Prostate gland (tissue), 2 donors: ENCODE data around the gene B9D2. TPM values are rescaled to one million over a fixed set of nuclear protein-coding genes. Genes with fewer than 3 reads are reported as not detected.

ENCODE experiments used
- DNase-seq: peaks from one replicate; pipeline ENCODE4 v3.0.0-alpha.2; 2019; ENCODE audit warnings: low spot score
- H3K27ac ChIP-seq, 2 donors: fragments of 200-600 bp; sonication (generic); 2 replicates each; pipeline ENCODE4 v1.5.1; 2017 to 2019
- H3K27me3 ChIP-seq: fragments of 200-600 bp; sonication (generic); replicated peaks from 2 replicates; pipeline ENCODE4 v1.5.1; 2019; ENCODE audit not compliant: insufficient read depth
- H3K36me3 ChIP-seq, 2 donors: fragments of 200-600 bp; sonication (generic); 1 replicate in 1 of 2; 2 replicates in 1 of 2; pipeline versions ENCODE4 v1.5.1 to v1.8.1; 2017 to 2019
- H3K4me1 ChIP-seq: fragments of 200-600 bp; sonication (generic); replicated peaks from 2 replicates; pipeline ENCODE4 v1.5.1; 2019
- H3K4me3 ChIP-seq, 2 donors: fragments of 200-600 bp; sonication (generic); 2 replicates each; pipeline ENCODE4 v1.5.1; 2017 to 2019
- H3K9me3 ChIP-seq: fragments of 200-600 bp; sonication (generic); 2 replicates; pipeline ENCODE4 v1.5.1; 2017
- POLR2A ChIP-seq: fragments of 450-650 bp; IDR thresholded peaks from one replicate; pipeline ENCODE4 v1.6.1; 2016; ENCODE audit warnings: antibody characterized with exemption, mild to moderate bottlenecking
- POLR2AphosphoS5 ChIP-seq: sonication (generic); formaldehyde crosslinking; IDR thresholded peaks from one replicate; pipeline ENCODE4 v1.6.1; 2017; ENCODE audit warnings: antibody characterized with exemption
- WGBS: methylation state at CpG from one replicate; pipeline ENCODE4 v1.1.5; 2018; 5-methylcytosine and 5-hydroxymethylcytosine counted together
- intact Hi-C: fragments of 100-400 bp; cut with DNase I; formaldehyde crosslinking; loops from one replicate; pipeline ENCODE4 v1.14.2; 2022
- total RNA-seq, 2 donors: library from RNA; depleted of rRNA; stranded (reverse); fragments of >200 nt; gene quantifications; one replicate each; pipeline ENCODE4 v1.1.0, GENCODE V29; 2016
- TF ChIP-seq, protein P1 (sequence below), 4 experiments: fragments of 200-600 bp in 2 of 4; fragments of 450-650 bp in 2 of 4; sonication (generic) in 2 of 4; IDR thresholded peaks; 1 replicate in 3 of 4; 2 replicates in 1 of 4; pipeline ENCODE4 v1.5.1; 2016 to 2019; ENCODE audit warnings: antibody characterized with exemption in 4 of 4, mild to moderate bottlenecking in 2 of 4, moderate library complexity in 2 of 4

The B9D2 gene
- total RNA-seq, 2 donors from 2014 or later = 10.7 to 17.1 TPM

DNA sequence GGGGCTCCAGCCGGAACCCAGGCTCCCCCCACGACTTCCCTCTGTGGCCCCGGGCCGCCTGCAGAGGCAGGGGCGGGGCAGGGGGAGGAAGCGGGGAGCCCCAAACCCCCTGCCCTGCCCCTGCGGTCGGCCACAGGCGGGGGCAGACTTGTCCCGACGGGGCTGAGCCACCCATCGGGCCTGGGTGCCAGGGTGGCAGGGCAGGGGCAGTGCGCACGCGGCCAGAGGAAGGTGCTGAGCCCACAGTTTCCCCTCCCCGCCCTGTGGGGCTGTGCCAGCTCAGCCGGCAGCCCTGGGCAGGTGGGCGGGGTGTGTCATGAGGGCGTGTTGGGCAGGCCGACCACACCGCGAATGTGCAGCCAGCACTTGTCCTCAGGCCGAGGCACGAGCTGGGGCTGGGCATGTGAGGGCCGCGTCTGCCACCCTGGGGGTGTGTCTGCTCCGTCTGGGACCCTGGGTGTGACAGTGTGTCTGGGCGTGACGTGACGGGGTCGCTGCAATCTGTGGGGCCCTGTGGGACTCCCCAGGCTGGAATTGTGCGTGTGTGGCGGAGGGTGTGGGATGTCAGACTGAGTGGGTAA, 36.3 kb downstream of the B9D2 start:
- Histone ChIP-seq H3K36me3 (no peaks in the 10 kb centered on the region), H3K27me3 (no peaks in the 10 kb centered on the region), H3K9me3 (no peaks in the 10 kb centered on the region), H3K4me3 (peak overlapping the region; percentile 10 to 24), H3K4me1 (peaks cover 13% of the 10 kb centered on the region), H3K27ac (peak overlapping the region; percentile 48 to 72)
- DNase-seq = peak; percentile 68
- intact Hi-C loops = no loop called here
- peak; percentile 23 for TF ChIP-seq POLR2A
- TF ChIP-seq, protein P1, sequence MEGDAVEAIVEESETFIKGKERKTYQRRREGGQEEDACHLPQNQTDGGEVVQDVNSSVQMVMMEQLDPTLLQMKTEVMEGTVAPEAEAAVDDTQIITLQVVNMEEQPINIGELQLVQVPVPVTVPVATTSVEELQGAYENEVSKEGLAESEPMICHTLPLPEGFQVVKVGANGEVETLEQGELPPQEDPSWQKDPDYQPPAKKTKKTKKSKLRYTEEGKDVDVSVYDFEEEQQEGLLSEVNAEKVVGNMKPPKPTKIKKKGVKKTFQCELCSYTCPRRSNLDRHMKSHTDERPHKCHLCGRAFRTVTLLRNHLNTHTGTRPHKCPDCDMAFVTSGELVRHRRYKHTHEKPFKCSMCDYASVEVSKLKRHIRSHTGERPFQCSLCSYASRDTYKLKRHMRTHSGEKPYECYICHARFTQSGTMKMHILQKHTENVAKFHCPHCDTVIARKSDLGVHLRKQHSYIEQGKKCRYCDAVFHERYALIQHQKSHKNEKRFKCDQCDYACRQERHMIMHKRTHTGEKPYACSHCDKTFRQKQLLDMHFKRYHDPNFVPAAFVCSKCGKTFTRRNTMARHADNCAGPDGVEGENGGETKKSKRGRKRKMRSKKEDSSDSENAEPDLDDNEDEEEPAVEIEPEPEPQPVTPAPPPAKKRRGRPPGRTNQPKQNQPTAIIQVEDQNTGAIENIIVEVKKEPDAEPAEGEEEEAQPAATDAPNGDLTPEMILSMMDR (IDR thresholded peaks at IDR 0.05) = no peak
- peak; percentile 32 for TF ChIP-seq POLR2AphosphoS5
- WGBS = 23% methylated on average over 31 of the region's 33 CpGs

DNA sequence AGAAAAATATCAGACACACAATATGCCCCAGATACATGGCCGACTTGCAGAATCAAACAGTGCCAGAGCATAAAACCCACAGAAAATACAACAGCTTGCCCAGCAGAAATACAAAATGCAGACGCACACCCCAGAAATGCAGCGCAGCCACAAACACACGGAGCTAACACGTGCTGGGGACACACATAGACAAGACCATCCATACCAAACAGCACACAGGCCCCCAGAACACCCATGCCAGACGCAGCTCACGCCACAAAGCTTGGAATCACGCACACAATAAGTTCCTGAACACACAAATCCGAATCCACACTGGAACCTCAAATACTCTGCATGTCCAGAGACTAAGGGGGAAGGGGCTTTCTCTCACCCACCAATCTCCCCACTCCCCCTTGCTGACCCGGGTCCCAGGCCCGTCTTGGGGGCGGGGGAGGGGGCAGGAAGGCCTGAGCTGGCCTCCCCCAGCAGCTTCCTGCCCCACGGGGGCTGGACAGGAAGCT, 36.8 kb downstream of the B9D2 start:
- peak overlapping the region; percentile 48 to 72 for H3K27ac ChIP-seq
- H3K36me3 ChIP-seq = no peaks in the 10 kb centered on the region
- intact Hi-C loops = no loop called here
- H3K27me3 ChIP-seq = no peaks in the 10 kb centered on the region
- DNase-seq = no peak
- TF ChIP-seq, protein P1 (IDR thresholded peaks at IDR 0.05) = no peak
- no peak for TF ChIP-seq POLR2AphosphoS5
- TF ChIP-seq POLR2A = no peak
- peak overlapping the region; percentile 10 to 24 for H3K4me3 ChIP-seq
- H3K4me1 ChIP-seq = peaks cover 13% of the 10 kb centered on the region
- no peaks in the 10 kb centered on the region for H3K9me3 ChIP-seq
- 49% methylated on average over 13 of the region's 13 CpGs for WGBS

DNA sequence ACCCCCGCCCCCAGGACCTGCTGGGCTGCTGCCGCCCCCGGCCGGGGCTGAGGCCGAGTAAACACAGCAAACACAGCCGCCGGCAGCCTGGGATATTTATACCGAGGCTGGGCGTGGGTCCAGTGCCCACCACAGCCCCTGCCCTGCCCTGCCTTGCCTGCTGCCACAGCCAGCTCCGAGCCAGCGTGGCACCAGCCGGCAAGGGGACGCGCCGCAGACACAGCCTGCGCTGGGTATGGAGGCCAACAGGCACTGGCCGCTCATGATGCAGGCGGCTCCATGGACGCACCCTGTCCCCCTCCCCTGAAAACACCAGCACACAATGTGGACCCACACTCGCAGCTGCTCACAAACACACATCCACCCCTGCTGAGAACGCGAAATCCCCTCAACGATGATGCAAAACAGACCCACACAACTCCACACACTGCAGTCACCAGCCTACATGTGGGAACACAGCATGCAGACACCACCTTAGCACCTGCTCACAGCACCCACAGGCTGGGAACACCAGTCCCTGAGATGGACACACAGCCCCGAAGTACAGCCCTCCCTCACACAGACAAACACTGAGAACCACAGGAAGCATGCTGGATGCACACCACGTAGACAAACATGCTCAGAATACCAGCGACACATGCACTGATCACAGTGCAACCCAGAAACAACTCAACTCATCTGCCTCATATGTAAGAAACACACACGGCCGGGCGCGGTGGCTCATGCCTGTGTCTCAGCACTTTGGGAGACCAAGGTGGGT, 37.8 kb downstream of the B9D2 start:
- TF ChIP-seq POLR2AphosphoS5 (no peak), POLR2A (no peak)
- TF ChIP-seq, protein P1 (IDR thresholded peaks at IDR 0.05) = no peak
- no peaks in the 10 kb centered on the region for H3K36me3 ChIP-seq
- no peaks in the 10 kb centered on the region for H3K9me3 ChIP-seq
- no peak for DNase-seq
- H3K27ac ChIP-seq = peak overlapping the region; percentile 46 to 73
- no peaks in the 10 kb centered on the region for H3K27me3 ChIP-seq
- H3K4me3 ChIP-seq = peak overlapping the region in 1 of 2 donors; percentile 8
- peaks cover 13% of the 10 kb centered on the region for H3K4me1 ChIP-seq
- WGBS = 25% methylated on average over 30 of the region's 30 CpGs
- intact Hi-C loops = no loop called here

DNA sequence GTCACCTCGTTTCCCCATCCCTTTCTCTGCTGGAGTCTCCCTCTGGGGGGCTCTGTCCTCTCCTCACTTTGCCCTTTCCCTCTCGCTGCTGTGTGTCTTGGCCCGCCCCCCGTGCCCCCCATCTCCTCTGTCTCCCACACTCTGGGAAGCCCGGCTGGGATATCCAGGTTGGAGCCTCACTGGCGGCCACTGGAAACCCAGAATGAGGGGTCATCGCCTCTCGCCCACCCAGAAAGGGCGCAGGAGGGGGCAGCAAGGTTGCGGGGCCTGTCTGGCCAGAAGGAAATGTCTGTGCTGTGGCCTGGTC, 38.4 kb downstream of the B9D2 start:
- H3K4me1 ChIP-seq = peaks cover 13% of the 10 kb centered on the region
- intact Hi-C loops = no loop called here
- H3K9me3 ChIP-seq = no peaks in the 10 kb centered on the region
- H3K36me3 ChIP-seq = no peaks in the 10 kb centered on the region
- no peaks in the 10 kb centered on the region for H3K27me3 ChIP-seq
- peak overlapping the region in 1 of 2 donors; percentile 8 for H3K4me3 ChIP-seq
- TF ChIP-seq POLR2AphosphoS5 = no peak
- TF ChIP-seq, protein P1 (IDR thresholded peaks at IDR 0.05) = no peak
- no peak for TF ChIP-seq POLR2A
- H3K27ac ChIP-seq = peak overlapping the region; percentile 46 to 73
- DNase-seq = no peak
- 13% methylated on average over 8 of the region's 10 CpGs for WGBS
